Measurements from ENCODE around the gene PDZD7.
A peak's percentile ranks its signal among the peaks of the same experiment; 100 is the strongest.

Gene PDZD7

DNA sequence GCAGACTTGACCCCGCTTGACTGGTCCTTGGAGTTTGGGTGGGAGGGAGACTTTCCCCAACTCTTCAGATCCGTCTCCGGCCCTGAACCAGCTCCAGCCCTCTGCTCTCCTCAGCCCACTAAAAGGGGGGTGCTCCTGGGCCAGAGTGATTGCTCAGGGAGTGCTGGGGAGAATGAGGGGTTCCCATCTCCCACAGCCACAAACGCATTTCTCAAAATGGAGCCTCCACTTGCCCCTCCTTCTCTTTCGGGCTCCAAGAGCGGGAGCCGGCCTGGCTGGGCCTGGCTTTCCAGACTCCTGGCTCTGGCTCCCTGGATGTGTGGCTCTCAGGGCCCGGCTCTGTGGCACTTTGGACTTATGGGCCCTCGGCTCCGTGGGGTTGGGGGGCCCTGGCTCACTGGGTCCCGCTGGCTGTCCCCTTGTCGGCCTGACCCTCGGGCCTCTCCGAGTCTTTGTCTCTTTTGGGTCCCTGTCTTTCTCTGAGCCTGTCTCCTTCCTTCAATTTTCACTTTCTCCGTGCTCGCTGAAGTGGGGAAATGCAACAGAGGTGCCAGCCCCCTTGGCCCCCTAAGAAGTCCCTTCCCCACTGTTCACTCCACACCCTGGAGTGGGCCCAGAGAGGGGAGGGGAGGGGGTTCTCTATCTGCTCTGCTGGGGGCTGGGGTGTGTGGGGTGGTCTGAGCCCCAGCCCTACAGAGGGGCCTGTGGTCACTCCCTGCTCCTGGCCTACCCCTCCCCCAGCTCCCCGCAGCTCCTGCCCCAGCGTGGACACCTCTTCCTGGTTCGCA, 30.6 kb downstream of the PDZD7 start:
- DNase-seq = no peak

DNA sequence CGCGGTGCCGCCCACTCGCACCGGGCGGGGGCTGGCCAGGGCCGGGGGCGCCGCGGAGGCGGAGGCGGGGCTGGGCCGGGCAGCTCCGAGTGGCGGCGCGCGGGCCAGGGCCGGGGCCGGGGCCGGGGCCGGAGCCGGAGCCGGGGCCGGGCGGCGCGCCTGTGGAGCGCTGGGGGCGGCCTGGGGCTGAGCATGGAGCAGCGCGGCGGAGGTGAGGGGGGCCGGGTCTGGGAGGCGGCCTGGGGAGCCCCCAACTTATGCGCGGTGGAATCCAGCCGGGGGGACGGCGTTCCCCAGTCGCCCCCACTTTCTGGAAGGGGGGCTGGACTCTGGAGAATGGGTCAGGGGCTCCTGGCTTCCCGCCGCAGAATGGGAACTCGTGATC, 31.2 kb downstream of the PDZD7 start, which contains the start of gene LZTS2:
Gene LZTS2 (plus strand): TSS at position 67 of the 385 bp plus-strand sequence. CDS start 2,731 bp downstream, outside the sequence.
- DNase-seq = no peak

DNA sequence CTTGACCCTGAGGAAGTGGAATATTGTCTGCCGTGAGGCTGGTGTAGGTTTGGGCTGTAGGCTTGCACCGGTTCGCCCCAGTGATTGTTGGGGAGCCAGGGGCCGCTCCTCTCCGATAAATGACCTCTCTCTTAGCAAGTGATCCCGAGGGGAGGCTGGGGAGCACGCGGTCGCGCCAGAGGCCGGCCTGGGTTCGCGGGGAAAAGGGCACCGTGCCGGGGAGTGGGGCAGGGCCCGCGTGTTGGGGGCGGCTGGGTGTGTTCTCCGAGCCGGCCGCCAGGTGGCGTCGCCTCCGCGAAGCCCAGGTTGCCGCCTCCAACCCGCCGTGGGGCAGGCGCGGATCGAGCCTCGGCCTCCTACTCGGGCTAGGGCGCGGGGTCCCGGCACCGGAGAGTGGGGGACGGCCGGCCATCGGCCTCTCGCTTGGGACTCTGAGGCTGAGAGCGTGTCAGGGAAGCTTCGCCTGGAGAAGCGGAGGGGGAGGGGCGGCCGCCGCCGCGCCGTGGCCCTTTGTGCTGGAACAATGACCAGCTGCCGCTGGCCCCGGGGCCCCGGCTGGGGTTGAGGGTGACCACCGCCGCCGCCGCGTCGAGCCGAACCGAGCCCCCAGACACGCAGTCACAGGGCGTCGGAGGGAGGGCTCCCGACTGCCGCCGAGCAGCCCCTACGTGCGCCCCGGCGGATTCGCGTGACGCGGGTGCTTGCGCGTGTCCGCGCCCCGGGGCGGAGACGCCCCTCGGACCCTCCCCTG, 31.8 kb downstream of the PDZD7 start:
- peak; percentile 43 to 56 for DNase-seq

DNA sequence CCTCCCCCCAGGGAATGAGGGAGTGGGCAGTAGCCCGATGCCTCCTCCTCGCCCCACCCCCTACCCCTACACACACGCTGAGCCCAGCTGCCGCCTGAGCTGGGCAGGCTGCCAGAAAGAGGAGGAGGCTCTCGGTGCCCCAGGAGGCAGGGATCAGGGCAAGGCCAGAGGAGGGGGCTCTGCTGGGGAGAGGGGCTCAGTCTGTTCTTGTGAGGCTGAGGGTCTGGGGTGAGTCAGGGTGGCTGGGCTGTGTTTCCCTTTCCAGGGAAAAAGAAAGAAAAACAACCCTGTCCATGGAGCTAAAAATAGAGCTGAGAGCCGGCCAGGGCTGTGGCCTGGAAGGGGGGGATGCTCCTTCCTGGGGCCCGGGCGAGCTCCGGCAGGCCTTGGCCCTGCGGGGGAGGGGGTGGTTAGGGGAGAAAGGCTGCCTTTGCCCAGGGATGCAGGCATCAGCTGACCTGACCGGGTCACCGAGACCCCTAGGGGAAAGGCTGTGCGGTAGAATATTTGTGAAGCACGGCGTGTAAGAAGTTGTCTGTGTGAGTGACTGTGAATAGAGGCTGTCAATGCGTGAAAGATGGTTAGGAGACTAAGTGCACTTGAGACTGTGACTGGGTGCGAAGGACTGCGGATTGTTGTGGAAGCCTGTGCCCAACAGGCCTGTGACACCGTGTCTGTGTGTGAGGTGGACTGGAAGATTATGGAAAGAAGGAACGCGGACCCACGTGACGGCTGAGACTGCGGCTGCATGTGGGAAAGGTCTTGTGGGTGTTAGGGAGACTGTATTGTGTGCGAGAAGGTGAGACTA, 32.5 kb downstream of the PDZD7 start:
- peak; percentile 86 to 87 for DNase-seq

DNA sequence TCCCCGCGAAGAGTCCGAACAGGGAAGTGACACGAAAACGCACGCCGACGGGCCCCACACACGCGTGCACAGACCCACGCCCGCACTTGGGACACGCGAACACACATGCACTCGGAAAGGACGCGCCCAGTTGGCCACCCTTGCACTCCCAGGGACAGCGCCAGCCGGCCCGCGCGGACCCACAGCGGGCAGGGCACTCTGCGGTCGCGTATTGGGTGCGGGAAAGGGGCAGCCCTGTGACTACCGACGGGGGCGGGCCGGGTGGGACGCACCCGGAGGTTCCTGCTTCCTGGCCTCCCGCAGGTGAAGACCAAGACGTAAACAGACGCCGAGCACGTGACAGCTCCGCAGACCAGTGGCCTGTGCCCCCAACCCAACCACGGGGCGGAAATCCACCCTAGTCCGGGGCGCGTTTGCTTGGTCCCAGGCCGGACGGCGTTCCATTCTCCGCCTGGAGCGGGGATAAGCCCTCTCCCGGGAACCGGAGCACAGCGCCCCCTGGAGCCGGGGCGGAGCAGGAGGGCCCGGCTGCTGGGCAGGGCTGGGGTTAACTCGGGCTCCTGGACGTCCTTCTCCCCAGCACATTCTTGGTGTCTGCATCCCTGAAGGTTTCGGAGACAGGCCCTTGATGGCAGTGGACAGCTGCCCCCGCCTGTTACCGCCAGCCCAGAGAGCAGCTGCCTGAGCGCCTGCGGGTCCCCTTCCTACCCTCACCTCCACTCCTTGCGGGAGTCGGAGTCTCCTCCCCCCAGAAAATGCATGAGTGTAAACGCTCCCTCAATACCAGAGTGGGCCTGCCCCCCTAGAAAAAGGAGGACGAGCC, 33.4 kb downstream of the PDZD7 start:
- peak; percentile 28 to 61 for DNase-seq

DNA sequence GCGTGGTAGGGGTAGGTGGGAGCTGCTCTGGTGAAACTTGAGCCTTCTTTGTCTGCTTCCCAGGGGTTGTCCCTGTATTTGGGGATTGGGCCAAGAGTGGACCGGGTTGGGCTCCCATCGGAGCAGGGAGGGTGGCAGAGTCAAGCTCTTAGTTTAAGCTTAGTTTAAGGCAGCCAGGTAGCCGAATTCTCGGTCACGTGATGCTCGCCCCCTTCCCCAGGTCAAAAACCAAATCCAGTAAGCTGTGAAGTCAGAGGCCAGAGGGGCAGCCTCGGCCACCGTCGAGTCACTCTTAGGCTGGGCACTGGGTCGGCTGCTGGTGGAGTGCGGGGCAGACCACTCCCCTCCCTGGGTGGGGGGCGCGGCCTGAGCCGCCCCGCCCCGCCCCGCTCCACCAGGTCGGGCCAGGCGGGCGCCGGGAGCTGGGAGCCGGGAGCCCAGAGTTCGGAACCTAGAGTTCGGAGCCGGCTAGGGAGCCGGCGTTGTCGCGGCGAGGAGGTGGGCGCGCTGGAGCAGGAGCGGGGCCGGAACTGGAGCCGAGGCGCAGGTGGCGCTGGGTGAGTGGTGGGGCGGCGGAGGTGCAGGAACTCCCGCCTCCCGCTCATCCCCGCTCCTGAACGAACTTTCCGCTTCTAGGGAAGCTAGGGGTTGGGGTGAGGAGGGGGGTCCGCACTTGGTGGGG, 34.1 kb downstream of the PDZD7 start:
- DNase-seq = peak; percentile 16 to 17

DNA sequence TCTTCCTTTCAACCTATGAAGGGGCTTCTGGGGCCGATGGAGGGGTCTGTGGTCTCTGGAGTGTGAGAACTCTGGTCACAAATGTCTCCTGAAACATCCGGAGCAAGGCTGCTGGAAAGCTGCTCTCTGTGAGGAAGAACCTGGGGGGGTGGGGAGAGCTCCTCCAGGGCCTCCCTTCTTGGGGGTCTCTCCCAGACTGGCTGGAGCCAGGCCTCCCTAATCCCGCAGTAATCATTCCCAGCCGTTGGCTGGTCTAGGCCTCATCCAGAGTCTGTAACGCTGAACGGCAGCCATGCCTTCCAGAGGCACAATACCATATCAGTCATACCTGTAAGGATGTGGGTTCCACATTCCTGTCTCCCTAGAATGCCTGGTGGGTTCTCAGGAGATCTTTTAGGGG, 35.7 kb downstream of the PDZD7 start:
- DNase-seq = no peak

DNA sequence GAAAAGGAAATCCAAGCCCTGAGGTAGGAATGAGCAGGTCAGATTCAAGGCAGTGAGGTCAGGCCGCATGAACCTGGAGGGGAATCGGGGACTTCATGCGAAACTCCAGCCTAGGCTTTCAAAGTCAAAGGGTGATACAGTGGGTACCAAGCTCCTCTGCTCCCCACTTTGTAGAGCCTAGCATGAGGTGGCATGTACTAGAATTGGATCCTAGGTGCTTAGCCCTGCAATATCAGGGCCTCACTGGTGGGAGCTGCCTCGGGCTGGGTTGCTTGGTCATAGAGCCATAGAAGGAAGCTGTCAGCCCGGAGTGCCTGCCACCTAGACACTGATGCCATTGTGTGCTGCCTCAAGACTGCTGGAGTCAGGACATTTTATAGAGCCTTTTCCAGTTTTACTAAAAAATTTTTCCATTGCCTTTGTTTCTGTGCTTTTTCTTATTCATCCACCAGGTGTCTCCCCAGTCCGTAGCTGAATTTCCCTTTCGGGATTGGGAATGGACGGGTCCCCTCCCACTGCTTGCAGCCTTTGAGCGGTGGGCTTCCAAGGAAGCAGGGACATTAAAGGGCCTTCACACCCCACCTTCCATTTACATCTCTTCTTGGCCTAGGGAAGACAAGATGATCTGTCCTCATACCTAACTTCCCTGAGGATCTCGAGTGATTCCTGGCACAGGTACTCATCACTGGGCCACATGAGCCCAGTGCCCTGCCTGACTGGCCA, 36.8 kb downstream of the PDZD7 start:
- DNase-seq = no peak

DNA sequence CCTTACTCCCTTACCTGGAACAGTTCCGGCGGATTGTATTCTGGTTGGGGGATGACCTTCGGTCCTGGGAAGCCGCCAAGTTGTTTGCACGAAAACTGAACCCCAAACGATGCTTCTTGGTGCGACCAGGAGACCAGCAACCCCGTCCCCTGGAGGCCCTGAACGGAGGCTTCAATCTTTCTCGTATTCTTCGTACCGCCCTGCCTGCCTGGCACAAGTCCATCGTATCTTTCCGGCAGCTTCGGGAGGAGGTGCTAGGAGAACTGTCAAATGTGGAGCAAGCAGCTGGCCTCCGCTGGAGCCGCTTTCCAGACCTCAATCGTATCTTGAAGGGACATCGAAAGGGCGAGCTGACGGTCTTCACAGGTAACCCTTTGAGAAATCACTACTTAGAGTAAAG, 41.8 kb downstream of the PDZD7 start:
- no peak for DNase-seq

DNA sequence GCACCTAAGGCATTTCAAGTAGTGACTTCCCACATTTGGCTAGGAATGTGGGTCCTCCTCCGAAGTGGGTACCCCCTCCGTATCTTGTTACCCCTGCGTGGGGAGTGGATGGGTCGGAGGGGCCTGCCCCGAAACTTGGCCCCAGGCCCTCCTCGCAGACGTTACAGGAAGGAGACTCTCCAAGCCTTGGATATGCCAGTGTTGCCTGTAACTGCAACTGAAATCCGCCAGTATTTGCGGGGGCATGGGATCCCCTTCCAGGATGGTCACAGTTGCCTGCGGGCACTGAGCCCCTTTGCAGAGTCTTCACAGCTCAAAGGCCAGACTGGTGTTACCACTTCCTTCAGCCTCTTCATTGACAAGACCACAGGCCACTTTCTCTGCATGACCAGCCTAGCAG, 42.8 kb downstream of the PDZD7 start:
- no peak for DNase-seq

DNA sequence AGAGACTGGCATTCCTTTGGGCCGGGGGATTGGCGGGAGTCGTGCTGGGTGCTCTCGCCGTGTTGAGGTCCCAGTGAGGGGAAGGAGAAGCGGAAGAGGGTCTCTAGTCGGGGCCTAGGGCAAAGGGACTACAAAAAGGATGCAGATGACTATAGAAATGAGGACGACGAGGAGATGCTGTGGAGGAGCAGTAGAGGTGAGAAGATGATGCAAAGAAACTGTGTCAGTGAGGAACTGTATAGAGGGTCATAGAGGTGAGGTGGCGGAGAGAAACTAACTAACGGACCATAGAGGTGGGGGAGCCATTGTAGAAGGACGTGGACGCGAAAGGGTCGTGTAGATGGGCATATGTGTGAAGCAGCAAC, 43.3 kb downstream of the PDZD7 start:
- no peak for DNase-seq

DNA sequence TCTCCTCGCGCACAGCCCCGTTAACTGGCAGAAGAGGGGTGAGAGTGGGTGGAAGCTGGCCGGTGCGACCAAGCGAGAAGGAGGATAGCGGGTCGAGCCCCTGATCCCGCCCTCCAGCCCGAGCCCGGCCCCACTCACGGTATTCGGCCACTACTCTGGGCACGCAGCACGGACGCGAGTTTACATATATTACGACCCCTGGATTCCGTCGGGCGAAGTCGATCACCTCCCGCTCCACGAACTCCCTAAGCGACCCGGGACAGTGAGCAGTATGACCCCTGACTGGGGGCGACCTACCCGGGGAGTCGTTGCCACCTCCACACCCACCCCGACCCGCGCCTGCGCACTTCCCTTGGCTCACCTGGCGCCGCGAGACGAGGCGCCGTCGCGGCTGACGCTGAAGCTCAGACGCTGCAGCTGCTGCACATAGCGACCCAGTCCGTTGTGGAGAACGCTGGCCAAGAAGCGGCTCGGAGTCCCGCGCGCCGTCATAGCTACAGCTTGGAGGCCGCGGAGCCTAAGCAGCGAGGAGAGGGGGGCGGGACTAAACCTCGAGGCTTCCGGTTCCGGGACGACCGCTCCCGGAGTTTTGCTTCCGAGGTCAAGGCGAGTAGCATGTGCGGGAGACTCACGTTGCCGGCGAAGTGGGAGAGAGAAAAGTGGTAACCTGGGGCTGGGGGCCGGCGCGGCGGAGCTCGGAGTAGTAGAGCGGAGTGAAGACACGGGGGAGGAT, 43.8 kb downstream of the PDZD7 start, which contains the start of the genes MRPL43 and TWNK:
Gene MRPL43 (minus strand): TSS at position 546 of the 733 bp plus-strand sequence. CDS start 54 bp downstream, at position 492.
Gene TWNK (plus strand): TSS at position 592 of the 733 bp plus-strand sequence. CDS start 668 bp downstream, outside the sequence.
- DNase-seq = peak; percentile 54 to 67

DNA sequence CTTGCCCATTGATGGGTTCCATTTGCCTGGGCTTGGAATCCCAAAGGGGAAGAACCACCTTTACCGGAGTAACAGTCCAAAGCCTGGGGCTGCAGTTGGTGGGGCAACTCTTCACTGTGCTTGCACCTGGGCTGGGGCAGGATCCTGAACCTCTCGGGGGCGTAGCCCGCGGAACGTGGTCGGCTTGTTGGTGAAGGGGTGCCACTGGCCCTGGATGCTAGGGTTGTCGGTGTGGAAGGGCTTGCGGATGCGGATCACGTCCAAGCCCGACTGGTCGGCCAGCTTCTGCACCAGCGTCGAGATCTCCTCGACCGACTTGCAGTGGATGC, 44.3 kb downstream of the PDZD7 start:
- no peak for DNase-seq

DNA sequence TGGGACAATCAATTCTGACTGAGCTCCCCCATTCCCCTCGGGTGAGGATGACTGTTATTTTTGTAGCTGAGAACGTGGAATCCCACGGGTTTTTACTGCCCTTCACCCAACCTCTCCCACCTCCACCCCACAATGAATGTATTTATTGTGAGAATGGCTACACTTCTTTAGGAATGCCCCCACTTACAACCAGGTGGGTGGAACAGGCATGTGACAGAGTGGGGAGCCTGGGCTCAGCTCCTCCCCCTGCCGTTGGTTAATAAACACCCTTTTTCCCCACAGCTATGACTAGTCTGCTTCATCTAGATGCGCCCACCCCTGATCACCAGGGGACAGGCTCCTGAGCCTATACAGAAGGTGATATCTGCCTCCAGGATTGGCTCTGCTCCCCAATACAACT, 45.6 kb downstream of the PDZD7 start:
- no peak for DNase-seq

DNA sequence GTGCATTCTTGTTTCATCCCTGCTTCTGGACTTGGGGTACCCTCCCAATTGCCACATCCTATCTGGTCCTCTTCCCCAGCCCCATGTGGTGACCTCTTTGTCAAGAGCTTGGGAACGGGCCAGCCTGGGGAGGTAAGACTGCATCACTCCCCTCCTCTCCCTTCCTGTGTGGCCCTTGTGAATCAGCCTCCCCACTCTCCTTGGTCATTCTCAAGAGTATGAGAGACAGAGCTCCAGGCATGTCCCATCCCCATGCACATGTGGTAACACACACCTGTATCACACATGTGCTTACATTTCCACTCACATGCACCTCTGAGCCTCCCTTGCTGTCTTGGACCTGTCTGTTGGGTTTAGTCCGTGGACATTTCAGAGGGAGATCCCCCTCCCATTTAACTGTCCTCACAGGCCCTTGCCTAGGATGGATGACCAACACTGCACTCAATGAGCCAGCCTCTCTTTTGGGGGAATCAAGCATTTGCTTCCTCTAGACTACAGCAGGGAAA, 46.2 kb downstream of the PDZD7 start:
- no peak for DNase-seq

DNA sequence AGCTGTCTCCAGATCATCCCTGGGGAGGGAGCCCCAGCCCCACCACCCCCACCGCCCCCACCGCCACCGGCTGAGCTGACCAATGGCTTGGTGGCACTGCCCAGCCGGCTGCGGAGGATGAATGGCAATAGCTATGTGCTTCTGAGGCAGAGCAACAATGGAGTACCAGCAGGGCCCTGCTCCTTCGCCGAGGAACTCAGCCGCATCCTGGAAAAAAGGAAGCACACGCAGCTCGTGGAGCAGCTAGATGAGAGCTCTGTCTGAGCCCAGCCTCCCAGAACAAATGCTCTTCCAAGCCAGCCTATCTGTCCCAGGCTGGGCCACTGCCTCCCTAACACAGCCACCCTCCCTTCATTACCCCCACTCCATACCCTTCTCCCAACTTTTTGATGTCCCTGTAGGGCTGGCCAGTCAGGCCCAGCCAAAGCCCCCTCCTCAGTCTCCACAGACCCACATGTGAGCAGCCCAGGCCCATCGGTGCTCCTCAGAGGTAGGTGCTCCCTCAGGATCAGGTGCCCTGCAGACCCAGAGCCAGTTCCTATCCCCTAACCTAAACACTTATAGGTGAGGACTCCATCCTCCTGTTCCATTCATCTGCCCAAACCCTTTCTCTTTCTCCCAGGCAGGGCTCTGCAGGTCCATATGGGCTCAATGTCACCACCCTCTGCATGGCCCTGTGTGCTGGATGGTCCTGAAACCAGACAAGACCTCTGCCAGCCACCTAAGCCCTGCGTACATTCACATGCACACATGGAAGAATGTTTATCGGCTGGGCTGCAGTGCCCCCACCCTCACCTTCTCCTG, 46.9 kb downstream of the PDZD7 start:
- DNase-seq = no peak

DNA sequence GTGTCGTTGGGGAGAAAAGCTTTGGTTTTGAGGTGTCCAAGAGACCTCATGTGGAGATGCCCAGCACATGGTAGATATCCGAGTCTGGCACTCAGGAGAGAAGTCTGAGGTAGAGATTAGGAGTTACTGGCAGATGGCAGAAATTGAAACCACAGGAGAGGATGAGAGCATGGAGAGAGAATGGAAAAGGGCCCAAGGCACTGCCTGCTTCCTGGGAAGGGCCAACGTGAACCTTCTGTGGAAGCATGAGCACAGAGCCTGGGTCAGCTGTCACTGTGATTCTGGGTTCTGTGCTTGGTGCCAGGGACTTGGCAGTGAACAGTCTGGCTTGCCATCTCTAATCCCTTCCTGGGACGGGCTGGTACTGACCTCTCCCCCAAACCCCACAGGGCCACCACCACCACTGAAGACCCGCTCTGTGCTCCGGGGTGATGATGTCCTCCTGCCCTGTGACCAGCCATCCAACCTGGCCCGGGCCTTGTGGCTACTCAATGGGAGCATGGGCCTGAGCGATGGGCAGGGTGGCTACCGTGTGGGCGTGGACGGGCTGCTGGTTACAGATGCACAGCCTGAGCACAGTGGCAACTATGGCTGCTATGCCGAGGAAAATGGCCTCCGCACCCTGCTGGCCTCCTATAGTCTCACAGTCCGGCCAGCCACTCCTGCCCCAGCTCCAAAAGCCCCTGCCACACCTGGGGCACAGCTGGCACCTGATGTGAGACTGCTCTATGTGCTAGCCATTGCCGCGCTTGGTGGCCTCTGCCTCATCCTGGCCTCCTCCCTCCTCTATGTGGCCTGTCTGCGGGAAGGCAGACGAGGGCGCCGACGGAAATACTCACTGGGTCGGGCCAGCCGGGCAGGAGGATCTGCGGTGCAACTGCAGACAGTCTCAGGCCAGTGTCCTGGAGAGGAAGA, 47.8 kb downstream of the PDZD7 start:
- no peak for DNase-seq

DNA sequence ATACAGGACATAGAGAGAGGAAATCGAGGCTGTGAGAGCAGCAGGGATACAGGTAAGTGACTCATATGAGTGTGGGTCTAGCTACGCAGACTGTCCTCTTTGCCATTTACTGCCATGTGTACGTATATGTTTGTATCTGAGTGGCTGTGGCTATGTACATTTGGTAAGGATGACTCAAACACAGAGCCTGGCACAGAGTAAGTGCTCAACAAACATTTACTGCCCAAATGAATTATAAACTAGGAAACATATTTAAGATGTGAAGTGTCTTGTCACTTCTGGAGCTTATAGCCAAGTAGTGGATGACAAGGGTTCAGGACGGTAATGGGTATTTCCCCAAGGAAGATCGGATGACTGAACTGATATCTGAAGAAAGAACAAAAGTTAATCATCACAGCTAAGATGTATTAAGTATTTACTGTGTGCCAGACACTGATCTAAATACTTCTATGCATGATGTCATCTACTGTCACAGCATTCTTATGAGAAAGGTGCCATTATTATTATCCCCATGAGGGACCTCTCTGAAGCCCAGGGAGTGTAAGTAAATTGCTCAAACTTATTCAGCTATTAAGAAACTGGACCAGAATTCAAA, 49.7 kb downstream of the PDZD7 start:
- no peak for DNase-seq
